ENCODE results near the gene RPTOR. TPM values are rescaled to one million over a fixed set of nuclear protein-coding genes. Genes with fewer than 3 reads are reported as not detected.

Gene RPTOR
- total RNA-seq, 1 experiment from 2014 or later, result 46.2 TPM

DNA sequence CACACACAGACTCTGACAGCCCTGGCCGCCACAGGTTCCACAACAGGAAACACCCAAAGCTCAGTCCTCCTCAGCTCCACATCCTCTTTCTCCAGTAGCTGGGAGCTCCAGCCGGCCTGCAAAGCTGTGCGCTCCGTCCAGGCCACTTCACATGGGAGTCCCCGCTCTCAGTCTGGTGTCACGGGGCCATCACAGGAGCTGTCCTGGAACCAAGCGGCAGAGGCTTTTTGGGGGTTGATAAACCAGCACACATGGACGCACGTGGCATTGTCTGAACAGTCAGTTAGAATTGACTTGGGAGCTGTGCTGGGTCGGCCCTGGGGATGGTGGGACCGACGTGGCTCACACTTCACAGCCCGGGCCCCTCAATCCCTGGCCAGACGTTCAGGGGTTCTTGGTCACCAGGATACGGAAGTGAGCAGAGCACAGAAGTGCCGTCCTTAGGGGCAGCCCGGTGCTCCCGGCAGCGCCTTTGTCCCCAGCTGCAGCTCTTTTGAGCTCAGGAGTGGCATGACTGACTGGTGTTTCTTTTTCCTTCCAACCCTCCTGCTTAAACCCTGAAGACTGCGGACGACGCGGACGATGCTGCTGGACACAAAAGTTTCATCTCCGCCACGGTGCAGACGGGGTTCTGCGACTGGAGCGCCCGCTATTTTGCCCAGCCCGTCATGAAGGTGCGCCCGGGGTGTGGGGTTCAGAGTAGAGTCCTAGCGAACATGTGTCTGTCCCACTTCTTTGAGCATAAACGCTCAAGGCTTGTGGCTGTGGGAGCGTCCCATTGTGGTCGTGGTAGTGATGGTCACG lies 380.4 kb downstream of the RPTOR start:
- ChIA-PET CTCF (no interaction called here), POLR2A (ENCODE audit: unreplicated experiment) (interaction anchor here (0.6 kb wide), 1 partner anchor 50 kb away, joined by 3 read pairs; no protein-coding TSS in a partner anchor)
- intact Hi-C loops (cut with micrococcal nuclease), result no loop called here

DNA sequence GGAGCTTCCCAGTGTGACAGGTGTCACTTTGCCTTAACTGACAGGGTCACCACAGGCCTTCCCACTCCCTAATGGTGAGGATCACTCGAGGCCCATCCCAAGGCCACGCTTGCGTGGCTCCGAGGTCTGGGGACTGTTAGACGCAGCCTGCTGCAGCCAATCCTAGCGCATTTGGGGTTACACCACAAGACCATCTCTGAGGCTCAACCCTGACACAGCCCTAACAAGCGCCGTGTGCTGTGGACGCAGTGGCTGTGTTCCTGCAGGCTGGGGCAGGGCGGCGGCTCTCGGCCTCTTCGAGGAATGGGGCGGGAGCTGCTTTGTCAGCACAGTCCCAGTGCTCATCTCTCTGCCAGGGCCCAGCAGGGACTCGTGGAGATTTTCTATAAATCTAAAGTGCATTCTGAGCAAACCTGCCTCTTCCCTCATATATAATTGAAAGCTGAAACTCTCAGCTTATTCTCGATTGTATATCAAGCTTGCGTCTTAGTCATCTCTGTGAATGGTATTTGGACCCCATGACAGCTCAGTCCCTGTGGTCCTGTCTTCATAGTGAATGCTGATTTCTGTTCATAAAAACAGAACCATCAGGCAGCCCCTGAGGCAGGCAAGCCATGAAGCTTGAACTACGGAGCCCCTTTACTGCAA lies 381.2 kb downstream of the RPTOR start:
- no peaks in the 10 kb centered on the region for H3K9me2 ChIP-seq (replicated peaks; ENCODE audit: low read length)
- ChIA-PET CTCF (no interaction called here), POLR2A (ENCODE audit: unreplicated experiment) (no interaction called here)
- no peak for TF ChIP-seq EZH2phosphoT487 (IDR thresholded peaks at IDR 0.05; ENCODE audit: borderline replicate concordance, low read length)
- TF ChIP-seq, protein P1, sequence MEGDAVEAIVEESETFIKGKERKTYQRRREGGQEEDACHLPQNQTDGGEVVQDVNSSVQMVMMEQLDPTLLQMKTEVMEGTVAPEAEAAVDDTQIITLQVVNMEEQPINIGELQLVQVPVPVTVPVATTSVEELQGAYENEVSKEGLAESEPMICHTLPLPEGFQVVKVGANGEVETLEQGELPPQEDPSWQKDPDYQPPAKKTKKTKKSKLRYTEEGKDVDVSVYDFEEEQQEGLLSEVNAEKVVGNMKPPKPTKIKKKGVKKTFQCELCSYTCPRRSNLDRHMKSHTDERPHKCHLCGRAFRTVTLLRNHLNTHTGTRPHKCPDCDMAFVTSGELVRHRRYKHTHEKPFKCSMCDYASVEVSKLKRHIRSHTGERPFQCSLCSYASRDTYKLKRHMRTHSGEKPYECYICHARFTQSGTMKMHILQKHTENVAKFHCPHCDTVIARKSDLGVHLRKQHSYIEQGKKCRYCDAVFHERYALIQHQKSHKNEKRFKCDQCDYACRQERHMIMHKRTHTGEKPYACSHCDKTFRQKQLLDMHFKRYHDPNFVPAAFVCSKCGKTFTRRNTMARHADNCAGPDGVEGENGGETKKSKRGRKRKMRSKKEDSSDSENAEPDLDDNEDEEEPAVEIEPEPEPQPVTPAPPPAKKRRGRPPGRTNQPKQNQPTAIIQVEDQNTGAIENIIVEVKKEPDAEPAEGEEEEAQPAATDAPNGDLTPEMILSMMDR (conservative IDR thresholded peaks at IDR 0.05; ENCODE audit: low read depth, low read length), result no peak
- TF ChIP-seq EZH2 (IDR thresholded peaks at IDR 0.05; ENCODE audit: low read length, unreplicated experiment), result no peak
- H3K4me3 ChIP-seq (ENCODE audit: low read length), result no peak overlapping the region
- no peaks in the 10 kb centered on the region for H3K4me1 ChIP-seq (ENCODE audit: insufficient read depth, low read length)
- no peaks in the 10 kb centered on the region for H4K20me1 ChIP-seq (ENCODE audit: low read length)
- intact Hi-C loops (cut with micrococcal nuclease), result no loop called here
- H3K79me2 ChIP-seq (ENCODE audit: low read length), result no peaks in the 10 kb centered on the region
- no peak overlapping the region for H3K4me2 ChIP-seq (ENCODE audit: low read length)
- H2AFZ ChIP-seq (ENCODE audit: low read length), result no peak overlapping the region
- ATAC-seq, result no peak
- H3K36me3 ChIP-seq (ENCODE audit: low read depth, low read length), result peaks cover 3% of the 10 kb centered on the region
- H3K27me3 ChIP-seq (ENCODE audit: low read length), result no peaks in the 10 kb centered on the region
- H3K27ac ChIP-seq (ENCODE audit: low read length), result no peak overlapping the region
- no peak for DNase-seq
- H3K9ac ChIP-seq (ENCODE audit: low read length), result no peak overlapping the region
- no peaks in the 10 kb centered on the region for H3K9me3 ChIP-seq (ENCODE audit: low read length)
- no TSS peak for BruUV-seq (replicated peaks)
- H3F3A ChIP-seq (ENCODE audit: low read length, unreplicated experiment), result no peaks in the 10 kb centered on the region

More for the DNA sequence above, 380.4 kb downstream of the RPTOR start:
- no peaks in the 10 kb centered on the region for H3K4me1 ChIP-seq (ENCODE audit: insufficient read depth, low read length)
- no peaks in the 10 kb centered on the region for H3F3A ChIP-seq (ENCODE audit: low read length, unreplicated experiment)
- DNase-seq, result no peak
- no peaks in the 10 kb centered on the region for H3K27me3 ChIP-seq (ENCODE audit: low read length)
- H3K9ac ChIP-seq (ENCODE audit: low read length), result no peak overlapping the region
- peaks cover 1% of the 10 kb centered on the region for H3K36me3 ChIP-seq (ENCODE audit: low read depth, low read length)
- no peaks in the 10 kb centered on the region for H3K9me3 ChIP-seq (ENCODE audit: low read length)
- no peak overlapping the region for H2AFZ ChIP-seq (ENCODE audit: low read length)
- TF ChIP-seq EZH2phosphoT487 (IDR thresholded peaks at IDR 0.05; ENCODE audit: borderline replicate concordance, low read length), result no peak
- no peak for TF ChIP-seq EZH2 (IDR thresholded peaks at IDR 0.05; ENCODE audit: low read length, unreplicated experiment)
- TF ChIP-seq, protein P1 (conservative IDR thresholded peaks at IDR 0.05; ENCODE audit: low read depth, low read length), result no peak
- ATAC-seq, result no peak
- H3K9me2 ChIP-seq (replicated peaks; ENCODE audit: low read length), result no peaks in the 10 kb centered on the region
- H3K4me3 ChIP-seq (ENCODE audit: low read length), result no peak overlapping the region
- H3K79me2 ChIP-seq (ENCODE audit: low read length), result no peaks in the 10 kb centered on the region
- BruUV-seq (replicated peaks), result no TSS peak
- no peak overlapping the region for H3K4me2 ChIP-seq (ENCODE audit: low read length)
- H4K20me1 ChIP-seq (ENCODE audit: low read length), result no peaks in the 10 kb centered on the region
- H3K27ac ChIP-seq (ENCODE audit: low read length), result no peak overlapping the region
